IPS DF 19.7 (cell line): Measurements from ENCODE around the gene STOM.

Source experiments
- DNase-seq: peaks from one replicate; pipeline ENCODE4 v3.0.0-alpha.2; 2013; ENCODE audit warnings: low read depth, low spot score

STOM gene

GRCh38 chr9:121348221-121348620 is 21.8 kb downstream of the STOM start:
- DNase-seq = no peak

- no peak for DNase-seq
These were observed 25.0 kb downstream of the STOM start for GRCh38 chr9:121345070-121345469.

- DNase-seq = no peak
These were observed 25.9 kb downstream of the STOM start for GRCh38 chr9:121344184-121344583.

- no peak for DNase-seq
These were observed 29.2 kb downstream of the STOM start for GRCh38 chr9:121340676-121341392.

- no peak for DNase-seq
These were observed 30.6 kb downstream of the STOM start for GRCh38 chr9:121339437-121339836.

GRCh38 chr9:121336665-121337064 is 33.4 kb downstream of the STOM start:
- DNase-seq = no peak

GRCh38 chr9:121333950-121334773 is 35.9 kb downstream of the STOM start:
- DNase-seq = no peak

- DNase-seq = no peak
These were observed 37.9 kb downstream of the STOM start for GRCh38 chr9:121331992-121332685.

GRCh38 chr9:121331549-121331948 is 38.5 kb downstream of the STOM start:
- no peak for DNase-seq

GRCh38 chr9:121328876-121329681 is 41.0 kb downstream of the STOM start:
- DNase-seq = no peak

- DNase-seq = no peak
These were observed 41.6 kb downstream of the STOM start for GRCh38 chr9:121328476-121328875.

- DNase-seq = no peak
These were observed 43.0 kb downstream of the STOM start for GRCh38 chr9:121326901-121327613.

- DNase-seq = no peak
These were observed 43.8 kb downstream of the STOM start for GRCh38 chr9:121326130-121326838.

GRCh38 chr9:121325387-121325786 is 44.7 kb downstream of the STOM start:
- DNase-seq = no peak

GRCh38 chr9:121324755-121325154 is 45.3 kb downstream of the STOM start:
- DNase-seq = no peak

GRCh38 chr9:121324316-121324715 is 45.7 kb downstream of the STOM start:
- no peak for DNase-seq

GRCh38 chr9:121323449-121324151 is 46.5 kb downstream of the STOM start:
- DNase-seq = no peak

- DNase-seq = no peak
These were observed 47.2 kb downstream of the STOM start for GRCh38 chr9:121322737-121323448.
